GM13977 (cell line): ENCODE results near the gene TBC1D7.

Source experiments
- DNase-seq: peaks from one replicate; pipeline ENCODE4 v3.0.0; 2012; ENCODE audit warnings: low spot score
- CTCF ChIP-seq: IDR thresholded peaks from 2 replicates; pipeline ENCODE4 v1.5.1; 2012; ENCODE audit warnings: mild to moderate bottlenecking, control low read depth; ENCODE audit not compliant: insufficient read depth; ENCODE audit errors: extremely low read depth, missing control alignments
- in situ Hi-C: fragments of 300-500 bp; cut with MboI; formaldehyde crosslinking; loops from one replicate; pipeline ENCODE4 v1.12.0; 2022; ENCODE audit warnings: low sequenced_read_pairs, low pct_unique_long_range_greater_than_20kb, mixed read lengths, inconsistent platforms; ENCODE audit not compliant: unreplicated experiment

TBC1D7 gene

GRCh38 chr6:13283331-13283730, 45.0 kb downstream of the TBC1D7 start:
- no peak for TF ChIP-seq CTCF
- in situ Hi-C loops = no loop called here
- no peak for DNase-seq

GRCh38 chr6:13282393-13283069, 45.8 kb downstream of the TBC1D7 start:
- DNase-seq = no peak
- TF ChIP-seq CTCF = no peak
- in situ Hi-C loops = no loop called here

- TF ChIP-seq CTCF = no peak
- in situ Hi-C loops = no loop called here
- DNase-seq = no peak
These were observed 46.7 kb downstream of the TBC1D7 start for GRCh38 chr6:13281686-13282085.

GRCh38 chr6:13280254-13280653, 48.1 kb downstream of the TBC1D7 start:
- no peak for DNase-seq
- TF ChIP-seq CTCF = no peak
- in situ Hi-C loops = no loop called here

- in situ Hi-C loops = no loop called here
- no peak for DNase-seq
- no peak for TF ChIP-seq CTCF
These were observed 49.3 kb downstream of the TBC1D7 start for GRCh38 chr6:13278991-13279390.

- peak; percentile 35 for TF ChIP-seq CTCF
- no peak for DNase-seq
- in situ Hi-C loops = no loop called here
These were observed 50.2 kb downstream of the TBC1D7 start for GRCh38 chr6:13278164-13278563.
